Thoracic aorta (tissue), 2 donors: ENCODE data around the gene PTGS1. TPM values are rescaled to one million over a fixed set of nuclear protein-coding genes. Genes with fewer than 3 reads are reported as not detected.

Source experiments
- ATAC-seq: fragments of 150-250 bp; one replicate; pipeline ENCODE4 v1.8.0; 2017; ENCODE audit warnings: low read depth; ENCODE audit not compliant: insufficient number of reproducible peaks, low FRiP score
- DNase-seq: peaks from one replicate; pipeline ENCODE4 v3.0.0-alpha.2; 2020; ENCODE audit warnings: low spot score
- H3K27ac ChIP-seq, 2 donors: fragments of 200-600 bp; sonication (generic); 1 replicate in 1 of 2; 2 replicates in 1 of 2; pipeline ENCODE4 v1.5.1; 2016; ENCODE audit warnings: mild to moderate bottlenecking in 2 of 2, moderate library complexity in 2 of 2
- H3K27me3 ChIP-seq: fragments of 200-600 bp; sonication (generic); replicated peaks from 2 replicates; pipeline ENCODE4 v1.6.0; 2016; ENCODE audit warnings: mild to moderate bottlenecking; ENCODE audit not compliant: insufficient read depth
- H3K36me3 ChIP-seq: fragments of 200-600 bp; sonication (generic); one replicate; pipeline ENCODE4 v1.5.1; 2016
- H3K4me1 ChIP-seq, 2 donors: fragments of 200-600 bp; sonication (generic); 1 replicate in 1 of 2; 2 replicates in 1 of 2; pipeline versions ENCODE4 v1.5.1 to v1.6.0; 2016; ENCODE audit warnings: low read depth in 2 of 2, mild to moderate bottlenecking in 1 of 2; ENCODE audit not compliant: control insufficient read depth in 1 of 2
- H3K4me3 ChIP-seq: fragments of 200-600 bp; sonication (generic); 2 replicates; pipeline ENCODE4 v1.5.1; 2016; ENCODE audit warnings: mild to moderate bottlenecking
- H3K9me3 ChIP-seq: fragments of 200-600 bp; sonication (generic); 2 replicates; pipeline ENCODE4 v1.5.1; 2016
- total RNA-seq, 2 donors: library from RNA; depleted of rRNA; stranded (reverse); fragments of >200 nt; gene quantifications; one replicate each; pipeline versions ENCODE4 v1.1.0 to v1.2.3, GENCODE V29; 2016
- TF ChIP-seq, protein P1 (sequence below): fragments of 200-600 bp; sonication (generic); IDR thresholded peaks from one replicate; pipeline ENCODE4 v1.5.1; 2019; ENCODE audit warnings: antibody characterized with exemption

The PTGS1 gene
- total RNA-seq, 2 donors from 2014 or later = 10.8 to 13.8 TPM

- Histone ChIP-seq H3K27me3 (no peaks in the 10 kb centered on the region), H3K4me3 (no peak overlapping the region), H3K9me3 (no peaks in the 10 kb centered on the region), H3K36me3 (no peaks in the 10 kb centered on the region), H3K4me1 (peaks cover 0 to 6% of the 10 kb centered on the region in 2 donors), H3K27ac (no peak overlapping the region)
- TF ChIP-seq, protein P1, sequence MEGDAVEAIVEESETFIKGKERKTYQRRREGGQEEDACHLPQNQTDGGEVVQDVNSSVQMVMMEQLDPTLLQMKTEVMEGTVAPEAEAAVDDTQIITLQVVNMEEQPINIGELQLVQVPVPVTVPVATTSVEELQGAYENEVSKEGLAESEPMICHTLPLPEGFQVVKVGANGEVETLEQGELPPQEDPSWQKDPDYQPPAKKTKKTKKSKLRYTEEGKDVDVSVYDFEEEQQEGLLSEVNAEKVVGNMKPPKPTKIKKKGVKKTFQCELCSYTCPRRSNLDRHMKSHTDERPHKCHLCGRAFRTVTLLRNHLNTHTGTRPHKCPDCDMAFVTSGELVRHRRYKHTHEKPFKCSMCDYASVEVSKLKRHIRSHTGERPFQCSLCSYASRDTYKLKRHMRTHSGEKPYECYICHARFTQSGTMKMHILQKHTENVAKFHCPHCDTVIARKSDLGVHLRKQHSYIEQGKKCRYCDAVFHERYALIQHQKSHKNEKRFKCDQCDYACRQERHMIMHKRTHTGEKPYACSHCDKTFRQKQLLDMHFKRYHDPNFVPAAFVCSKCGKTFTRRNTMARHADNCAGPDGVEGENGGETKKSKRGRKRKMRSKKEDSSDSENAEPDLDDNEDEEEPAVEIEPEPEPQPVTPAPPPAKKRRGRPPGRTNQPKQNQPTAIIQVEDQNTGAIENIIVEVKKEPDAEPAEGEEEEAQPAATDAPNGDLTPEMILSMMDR = no peak
- DNase-seq (no peak), ATAC-seq (no peak)
Measured at GRCh38 chr9:122389195-122389594, 18.4 kb downstream of the PTGS1 start.

DNA sequence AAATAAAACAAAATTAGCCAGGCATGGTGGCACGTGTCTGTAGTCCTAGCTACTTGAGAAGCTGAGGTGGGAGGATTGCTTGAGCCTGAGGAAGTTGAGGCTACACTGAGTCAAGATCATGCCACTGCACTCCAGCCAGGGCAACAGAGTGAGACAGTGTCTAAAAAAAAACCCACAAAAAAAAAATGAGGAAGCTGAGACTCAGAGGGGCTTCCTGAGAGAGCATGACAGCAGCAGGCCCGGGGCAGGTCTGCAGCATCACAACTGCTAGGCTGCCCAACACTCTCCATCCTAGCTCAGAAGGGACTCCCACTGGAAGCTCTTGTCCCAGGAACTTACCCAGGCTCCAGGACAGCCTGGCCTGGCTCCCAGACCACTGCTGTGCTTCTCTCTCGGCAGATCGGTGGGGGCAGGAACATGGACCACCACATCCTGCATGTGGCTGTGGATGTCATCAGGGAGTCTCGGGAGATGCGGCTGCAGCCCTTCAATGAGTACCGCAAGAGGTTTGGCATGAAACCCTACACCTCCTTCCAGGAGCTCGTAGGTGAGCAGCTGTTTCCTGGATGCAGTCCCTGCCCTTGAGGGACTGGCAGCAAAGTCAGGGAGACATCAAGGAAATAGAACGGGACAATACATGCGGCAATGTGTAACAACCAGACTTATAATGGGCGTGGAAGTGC lies 19.1 kb downstream of the PTGS1 start:
- Histone ChIP-seq H3K36me3 (no peaks in the 10 kb centered on the region), H3K27me3 (no peaks in the 10 kb centered on the region), H3K9me3 (no peaks in the 10 kb centered on the region), H3K4me1 (no peaks in the 10 kb centered on the region), H3K27ac (no peak overlapping the region), H3K4me3 (no peak overlapping the region)
- no peak for DNase-seq
- TF ChIP-seq, protein P1 = no peak
- ATAC-seq = no peak

GRCh38 chr9:122392284-122392683 lies 21.5 kb downstream of the PTGS1 start:
- no peaks in the 10 kb centered on the region for H3K27me3 ChIP-seq
- no peak for ATAC-seq
- no peak for DNase-seq
- no peaks in the 10 kb centered on the region for H3K4me1 ChIP-seq
- no peak overlapping the region for H3K4me3 ChIP-seq
- H3K36me3 ChIP-seq = no peaks in the 10 kb centered on the region
- H3K27ac ChIP-seq = no peak overlapping the region
- TF ChIP-seq, protein P1 = no peak
- no peaks in the 10 kb centered on the region for H3K9me3 ChIP-seq

- ATAC-seq (no peak), DNase-seq (no peak)
- Histone ChIP-seq H3K4me3 (no peak overlapping the region), H3K36me3 (no peaks in the 10 kb centered on the region), H3K9me3 (no peaks in the 10 kb centered on the region), H3K27ac (no peak overlapping the region), H3K27me3 (no peaks in the 10 kb centered on the region), H3K4me1 (no peaks in the 10 kb centered on the region)
- TF ChIP-seq, protein P1 = no peak
Measured at GRCh38 chr9:122392714-122393113, 21.9 kb downstream of the PTGS1 start.

GRCh38 chr9:122393284-122393983 lies 22.6 kb downstream of the PTGS1 start:
- DNase-seq (no peak), ATAC-seq (no peak)
- Histone ChIP-seq H3K9me3 (no peaks in the 10 kb centered on the region), H3K4me3 (no peak overlapping the region), H3K36me3 (no peaks in the 10 kb centered on the region), H3K27me3 (no peaks in the 10 kb centered on the region), H3K27ac (no peak overlapping the region), H3K4me1 (no peaks in the 10 kb centered on the region)
- TF ChIP-seq, protein P1 = no peak
